GM12872 (cell line): ENCODE data around the gene C2orf66.

Experiments
- CTCF ChIP-seq: IDR thresholded peaks from 3 replicates; pipeline ENCODE4 v1.5.1; 2011; ENCODE audit warnings: low read depth, mild to moderate bottlenecking, low read length, moderate library complexity; ENCODE audit not compliant: insufficient read depth

Gene C2orf66

GRCh38 chr2:196809260-196809659 lies at the start of gene C2orf66:
Gene C2orf66 (minus strand): TSS chr2:196809355. CDS start chr2:196809336, 19 bp downstream.
- no peak for TF ChIP-seq CTCF

- no peak for TF ChIP-seq CTCF
Observed at GRCh38 chr2:196854629-196855028, 45.5 kb upstream of the C2orf66 start.

GRCh38 chr2:196853301-196854087 lies 44.3 kb upstream of the C2orf66 start:
- TF ChIP-seq CTCF = no peak

- no peak for TF ChIP-seq CTCF
Observed at GRCh38 chr2:196851088-196851487, 41.9 kb upstream of the C2orf66 start.

GRCh38 chr2:196849895-196850294 lies 40.7 kb upstream of the C2orf66 start:
- peak; percentile 30; the same call in 1 of the 3 replicates for TF ChIP-seq CTCF

- TF ChIP-seq CTCF = no peak
Observed at GRCh38 chr2:196846295-196846694, 37.1 kb upstream of the C2orf66 start.

GRCh38 chr2:196845371-196845770 lies 36.2 kb upstream of the C2orf66 start:
- TF ChIP-seq CTCF = no peak
